Activated CD8-positive, alpha-beta memory T cell treated with anti-CD3 and anti-CD28 coated beads, Interleukin-2, amount 50 U/mL, for 1 hour (primary cell): ENCODE data around the gene GALNT6.

Experiments
- DNase-seq: peaks from one replicate; pipeline ENCODE4 v3.0.0-alpha.2; 2020; ENCODE audit errors: extremely low read depth

The GALNT6 gene, protein sequence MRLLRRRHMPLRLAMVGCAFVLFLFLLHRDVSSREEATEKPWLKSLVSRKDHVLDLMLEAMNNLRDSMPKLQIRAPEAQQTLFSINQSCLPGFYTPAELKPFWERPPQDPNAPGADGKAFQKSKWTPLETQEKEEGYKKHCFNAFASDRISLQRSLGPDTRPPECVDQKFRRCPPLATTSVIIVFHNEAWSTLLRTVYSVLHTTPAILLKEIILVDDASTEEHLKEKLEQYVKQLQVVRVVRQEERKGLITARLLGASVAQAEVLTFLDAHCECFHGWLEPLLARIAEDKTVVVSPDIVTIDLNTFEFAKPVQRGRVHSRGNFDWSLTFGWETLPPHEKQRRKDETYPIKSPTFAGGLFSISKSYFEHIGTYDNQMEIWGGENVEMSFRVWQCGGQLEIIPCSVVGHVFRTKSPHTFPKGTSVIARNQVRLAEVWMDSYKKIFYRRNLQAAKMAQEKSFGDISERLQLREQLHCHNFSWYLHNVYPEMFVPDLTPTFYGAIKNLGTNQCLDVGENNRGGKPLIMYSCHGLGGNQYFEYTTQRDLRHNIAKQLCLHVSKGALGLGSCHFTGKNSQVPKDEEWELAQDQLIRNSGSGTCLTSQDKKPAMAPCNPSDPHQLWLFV

DNA sequence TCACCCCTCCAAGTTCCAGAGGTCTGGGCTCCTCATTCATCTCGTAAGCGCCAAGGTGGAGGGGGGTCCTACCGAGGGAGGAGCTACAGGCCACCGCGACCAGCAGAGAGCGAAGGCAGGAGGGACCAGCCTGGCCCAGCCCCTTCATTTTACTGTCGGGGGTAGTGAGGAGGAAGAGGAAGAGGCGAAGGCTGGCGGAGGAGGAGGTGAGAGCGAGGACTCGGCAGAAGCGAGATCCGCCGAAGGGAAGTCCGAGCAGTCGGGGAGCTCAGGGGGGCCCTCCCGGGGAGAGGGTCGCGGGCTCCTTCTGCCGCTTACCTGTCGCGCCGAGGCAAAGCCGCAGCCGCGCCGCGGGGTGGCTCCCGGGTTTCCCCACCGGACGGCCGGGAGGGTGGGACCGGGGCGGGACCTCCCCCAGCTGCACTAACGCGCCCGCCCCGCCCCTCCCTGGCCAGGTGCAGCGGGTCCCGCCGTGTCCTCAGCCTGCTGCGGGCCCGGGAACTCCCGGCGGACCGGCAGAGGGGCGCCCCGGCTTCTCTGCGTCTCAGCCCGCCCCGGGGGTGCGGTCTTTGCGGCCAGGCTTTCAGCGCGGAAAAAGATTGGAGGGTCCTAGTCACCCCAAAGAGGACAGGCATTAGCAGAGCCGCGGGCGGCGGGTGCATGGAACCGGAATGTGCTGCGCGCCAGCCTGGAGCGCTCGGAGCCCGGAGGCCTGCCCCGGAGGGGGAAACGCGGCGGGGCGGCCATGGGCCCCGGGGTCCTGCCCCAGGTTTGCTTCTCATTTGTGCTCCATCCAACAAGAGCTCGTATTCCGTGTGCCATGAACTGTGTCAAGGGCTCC is at the start of gene GALNT6:
GALNT6 (minus strand) TSS at position 124 of the 841 bp plus-strand sequence. CDS start 11,625 bp downstream, outside the sequence.
- DNase-seq = peak; percentile 34

DNA sequence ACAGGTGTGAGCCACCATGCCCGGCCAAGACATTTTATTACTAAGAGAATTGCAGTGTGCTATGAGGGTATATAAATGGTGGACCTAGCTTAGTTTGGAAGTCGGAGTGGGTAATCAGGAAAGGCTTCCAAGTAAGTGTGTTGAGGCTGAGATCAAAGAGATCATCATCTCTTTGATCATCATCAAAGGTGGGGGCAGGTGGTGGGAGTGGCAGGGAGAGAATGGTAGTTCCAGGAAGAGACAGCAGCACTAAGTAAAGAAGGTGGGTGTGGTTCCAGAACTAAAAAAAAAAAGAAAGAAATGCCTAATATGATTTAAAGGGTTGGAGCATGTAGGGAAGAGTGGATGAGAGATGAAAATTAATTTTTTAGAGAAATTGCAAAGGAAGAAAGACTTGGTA is 48.1 kb upstream of the GALNT6 start:
- DNase-seq = no peak

DNA sequence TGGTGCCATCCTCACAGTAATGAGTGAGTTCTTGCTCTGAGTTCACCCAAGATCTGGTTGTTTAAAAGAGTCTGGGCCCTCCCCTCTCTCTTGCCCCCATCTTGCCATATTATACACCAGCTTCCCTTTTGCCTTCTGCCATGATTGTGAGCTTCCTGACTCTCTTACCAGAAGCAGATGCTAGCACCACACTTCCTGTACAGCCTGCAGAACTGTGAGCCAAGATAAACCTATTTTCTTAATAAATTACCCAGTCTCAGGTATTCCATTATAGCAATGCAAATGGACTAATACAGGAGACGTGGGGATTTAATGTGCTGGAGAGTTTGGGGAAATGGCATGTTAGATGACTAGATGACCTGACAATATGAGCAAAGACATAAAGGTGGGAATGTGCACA is 46.2 kb upstream of the GALNT6 start:
- no peak for DNase-seq

DNA sequence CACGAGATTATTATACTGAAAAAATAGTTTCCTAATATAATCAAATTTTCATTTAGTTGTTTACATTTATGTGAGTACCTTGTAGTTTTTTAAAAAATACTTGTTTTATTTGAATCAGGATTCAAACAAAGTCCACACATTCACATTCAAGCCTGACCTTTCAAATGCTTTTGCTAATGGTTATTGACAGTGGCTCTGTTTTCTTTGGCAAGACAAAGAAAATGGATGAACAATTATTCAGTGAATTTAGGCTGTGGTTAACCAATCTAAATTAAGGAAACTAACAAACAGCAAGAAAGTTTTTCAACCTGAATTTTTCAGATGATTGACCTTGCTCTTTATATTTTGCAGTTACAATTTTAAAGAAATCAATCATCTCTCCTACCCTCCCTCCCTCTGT is 43.1 kb upstream of the GALNT6 start:
- no peak for DNase-seq

DNA sequence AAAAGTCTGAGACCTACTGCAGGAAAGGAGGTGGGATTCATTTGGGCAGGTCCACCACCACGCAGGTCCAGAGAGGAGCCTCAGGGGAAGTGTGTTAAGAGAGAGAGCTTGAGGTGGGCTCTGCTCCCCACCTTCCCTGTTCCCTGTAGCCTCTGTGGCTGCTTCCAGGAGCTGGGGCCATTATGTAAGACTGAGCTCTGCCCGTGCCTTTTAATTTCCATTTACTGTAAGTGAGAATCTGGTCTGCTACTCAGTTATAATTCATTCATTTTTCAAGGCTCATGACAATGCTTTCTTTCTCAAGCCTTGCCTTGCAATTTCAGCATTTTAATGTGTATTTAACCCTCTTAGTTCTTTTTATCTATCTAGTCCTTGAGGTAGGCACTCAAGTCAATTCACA is 41.7 kb upstream of the GALNT6 start:
- no peak for DNase-seq

DNA sequence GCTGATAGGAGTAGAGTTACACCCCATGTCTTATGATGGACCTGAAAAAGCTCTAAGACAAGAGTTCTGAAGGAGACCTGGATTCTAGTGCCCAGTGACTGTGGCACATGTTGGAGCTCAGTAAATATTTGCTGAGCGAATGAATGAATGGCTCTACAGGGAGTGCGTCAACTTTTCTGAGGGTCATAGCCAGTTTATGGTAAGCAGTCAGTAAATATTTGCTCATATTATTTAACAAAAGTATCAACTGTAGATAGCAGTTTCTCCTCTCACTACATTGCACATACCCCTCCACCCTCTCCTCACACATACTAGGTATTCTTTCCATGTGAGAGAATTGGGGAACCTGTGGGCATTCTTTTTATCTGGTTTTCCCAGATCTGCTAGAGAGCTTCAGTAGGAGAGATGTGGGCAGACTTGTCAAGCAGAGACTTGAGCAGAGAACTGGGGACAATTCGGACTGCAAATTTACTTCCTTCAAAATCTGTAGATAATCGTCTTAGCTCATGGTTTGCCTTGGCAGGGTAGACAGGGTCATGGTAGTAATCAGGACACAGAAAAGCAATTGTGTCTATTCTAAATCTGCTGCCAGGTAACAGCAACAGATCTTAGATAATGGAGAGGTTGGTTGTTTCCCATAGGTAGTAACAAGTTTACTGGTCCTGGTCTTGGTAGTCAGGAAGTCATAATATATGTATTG is 39.1 kb upstream of the GALNT6 start:
- DNase-seq = no peak

DNA sequence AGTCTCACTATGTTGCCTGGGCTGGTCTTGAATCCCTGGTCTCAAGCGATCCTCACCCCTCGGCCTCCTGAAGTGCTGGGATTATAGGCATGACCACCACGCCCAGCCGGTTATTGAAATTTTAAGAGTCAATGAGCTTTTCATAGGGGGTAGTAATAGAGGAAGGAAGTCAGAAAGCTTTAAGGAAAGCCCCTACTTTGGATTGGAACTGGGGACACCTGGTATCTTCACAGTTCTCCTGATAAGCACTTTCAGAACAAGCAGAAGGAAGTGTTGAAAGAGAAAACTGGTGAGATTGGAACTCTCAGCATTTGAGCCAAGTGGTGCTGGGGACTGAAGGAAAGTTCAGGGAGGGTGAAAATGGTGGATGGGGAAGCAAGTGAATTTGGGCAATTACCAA is 38.5 kb upstream of the GALNT6 start:
- no peak for DNase-seq

DNA sequence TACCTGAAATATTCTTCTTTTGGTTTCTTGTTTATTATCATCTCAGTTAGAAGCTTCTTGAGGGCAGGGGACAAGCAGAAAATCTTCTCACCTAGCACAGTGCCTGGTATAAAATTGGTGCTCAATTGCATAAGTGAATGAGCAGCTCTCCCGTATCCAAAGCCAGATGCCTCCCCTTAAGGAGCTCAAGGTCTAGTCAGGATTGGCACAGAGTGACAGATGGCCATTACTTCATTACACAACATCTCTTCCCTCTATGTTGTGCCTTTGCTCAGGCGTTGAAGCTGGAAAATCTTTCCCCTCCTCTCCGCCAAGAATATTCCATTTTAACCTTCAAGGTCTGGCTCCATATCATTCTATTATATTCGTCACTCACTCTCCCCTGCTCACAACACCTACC is 37.0 kb upstream of the GALNT6 start:
- no peak for DNase-seq

DNA sequence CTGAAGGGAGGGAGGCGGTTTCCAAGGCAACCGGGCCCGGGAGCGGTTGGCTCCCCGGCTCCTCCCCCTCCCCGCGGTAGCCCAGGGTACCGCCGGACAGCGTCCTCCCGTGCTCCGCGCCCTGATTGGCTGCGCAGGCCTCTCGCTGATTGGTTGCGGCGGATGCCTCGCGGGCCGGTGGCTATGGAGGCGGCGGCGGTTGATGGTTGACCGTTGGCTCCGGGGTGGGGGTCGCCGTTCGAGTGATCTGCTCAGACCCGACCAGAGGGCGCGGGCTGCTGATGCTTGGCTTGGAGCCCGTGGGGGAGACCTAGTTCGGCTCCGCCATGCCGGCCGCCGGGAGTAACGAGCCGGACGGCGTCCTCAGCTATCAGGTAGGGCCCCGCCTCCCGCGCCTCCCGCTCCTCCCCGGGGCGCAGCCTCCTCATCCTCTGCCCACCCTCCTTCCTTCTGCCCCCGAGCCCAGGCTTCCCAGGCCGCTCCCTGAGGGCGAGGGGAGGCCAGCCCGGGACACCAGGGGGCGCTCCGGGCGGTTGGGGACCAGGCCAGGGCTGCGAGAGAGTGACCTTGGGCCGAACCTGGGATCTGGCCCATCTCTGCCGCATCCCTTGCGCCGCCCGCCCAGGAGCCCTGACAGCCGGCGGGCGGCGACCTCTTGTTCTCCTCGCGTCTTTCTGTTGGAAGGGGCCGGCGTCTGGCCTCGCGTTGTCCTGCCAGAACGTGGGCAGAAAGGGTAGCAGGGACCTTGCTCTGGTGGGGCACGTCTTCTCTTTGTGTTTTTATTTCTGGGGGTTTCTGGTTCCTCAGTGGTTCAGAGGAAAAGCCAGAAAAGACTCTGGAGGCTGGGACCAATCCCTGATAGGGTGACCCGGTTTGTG is 33.7 kb upstream of the GALNT6 start, which contains the start of gene SLC4A8:
SLC4A8 (plus strand) TSS at position 170 of the 878 bp plus-strand sequence; CDS start at position 327, 157 bp downstream.
- DNase-seq = peak; percentile 32

DNA sequence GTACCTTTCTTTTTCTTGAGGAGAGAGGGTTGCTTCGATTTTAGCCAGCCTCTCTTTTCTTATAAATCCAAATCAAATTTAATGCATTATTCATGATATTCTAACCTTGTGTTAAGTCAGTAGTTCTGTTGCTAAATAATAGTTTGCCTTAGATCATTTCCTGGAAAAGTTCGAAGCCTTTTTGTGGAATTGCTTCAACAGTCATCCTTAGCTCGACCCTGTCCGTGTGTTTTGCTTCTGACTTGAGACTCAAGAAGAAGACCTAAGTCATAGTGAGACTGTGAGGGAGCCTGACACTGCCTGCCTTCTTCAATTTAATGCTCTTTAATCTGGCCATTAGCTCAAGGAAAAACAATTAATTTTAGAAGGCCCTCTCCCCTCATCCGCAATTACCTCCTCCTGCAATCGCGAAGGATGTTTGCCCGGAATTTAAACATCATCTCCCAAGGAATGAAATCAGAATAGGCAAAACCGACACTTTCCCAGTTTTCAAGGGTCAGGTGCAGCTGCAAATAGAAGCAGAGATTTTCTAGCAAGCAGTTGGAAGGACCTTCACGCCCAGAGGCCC is 33.0 kb upstream of the GALNT6 start:
- no peak for DNase-seq

DNA sequence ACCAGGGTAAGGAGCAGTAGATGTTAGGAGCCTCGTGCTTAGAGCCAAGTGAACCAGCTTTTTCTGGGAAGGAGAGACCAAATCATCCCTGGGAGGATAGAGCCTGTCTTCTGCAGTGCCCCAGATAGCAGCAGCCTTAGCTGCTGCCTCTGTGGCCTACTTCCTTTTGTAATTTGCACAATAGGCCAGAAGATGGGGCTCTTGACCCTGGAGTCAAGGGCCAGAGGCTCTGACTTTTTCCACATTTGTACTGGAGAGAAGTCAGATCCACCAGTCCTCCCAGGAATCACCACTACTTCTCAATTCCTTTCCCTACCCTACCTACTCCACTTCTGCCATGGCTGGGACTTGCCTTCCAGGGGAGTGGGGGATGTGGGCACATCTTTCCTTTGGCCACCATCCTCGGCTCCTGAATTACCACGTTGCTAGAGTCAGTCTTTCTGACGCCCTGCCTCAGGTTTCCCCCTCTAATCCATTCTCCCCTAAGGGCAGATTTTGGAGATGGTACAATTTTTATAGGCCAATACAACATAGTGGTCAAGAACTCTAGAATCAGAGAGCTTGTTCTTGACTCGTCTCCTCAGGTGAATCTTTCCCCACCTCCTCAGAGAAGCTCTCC is 30.2 kb upstream of the GALNT6 start:
- no peak for DNase-seq

DNA sequence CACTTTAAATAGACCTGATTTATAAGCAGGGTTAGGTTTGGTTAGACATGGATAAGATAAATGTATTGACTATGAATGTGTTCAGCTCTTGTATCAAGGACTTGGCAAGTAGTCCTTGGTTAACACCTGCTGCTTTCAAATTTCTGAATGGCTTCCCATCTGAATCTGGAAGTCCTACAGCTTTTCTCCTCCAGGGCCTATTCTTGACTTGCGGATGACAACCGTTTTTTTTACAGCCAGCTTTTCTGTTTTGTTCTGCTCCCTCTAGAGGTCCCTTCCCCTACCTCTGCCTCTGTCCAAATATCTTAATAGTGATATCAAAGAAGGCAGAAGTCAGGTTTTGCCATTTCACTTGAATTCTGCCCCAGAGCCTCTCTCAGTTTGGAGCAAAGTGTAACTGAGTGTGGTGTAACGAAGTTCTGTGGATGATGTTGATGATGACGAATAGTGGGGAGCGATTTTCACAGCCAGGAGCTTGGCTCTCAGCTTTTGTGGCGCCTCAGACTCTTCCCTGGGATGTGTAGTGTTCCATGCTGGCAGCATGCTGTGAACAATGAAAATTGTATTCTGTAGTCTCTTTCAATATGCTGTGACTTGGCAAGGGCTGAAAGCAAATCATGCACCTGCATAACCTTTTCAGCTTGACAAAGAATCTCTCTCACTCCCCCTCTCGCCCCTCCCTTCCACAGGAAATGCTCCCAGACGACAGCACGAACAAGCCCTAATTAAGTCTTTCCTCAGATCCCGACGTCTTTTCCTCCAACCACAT is 28.4 kb upstream of the GALNT6 start:
- DNase-seq = no peak

DNA sequence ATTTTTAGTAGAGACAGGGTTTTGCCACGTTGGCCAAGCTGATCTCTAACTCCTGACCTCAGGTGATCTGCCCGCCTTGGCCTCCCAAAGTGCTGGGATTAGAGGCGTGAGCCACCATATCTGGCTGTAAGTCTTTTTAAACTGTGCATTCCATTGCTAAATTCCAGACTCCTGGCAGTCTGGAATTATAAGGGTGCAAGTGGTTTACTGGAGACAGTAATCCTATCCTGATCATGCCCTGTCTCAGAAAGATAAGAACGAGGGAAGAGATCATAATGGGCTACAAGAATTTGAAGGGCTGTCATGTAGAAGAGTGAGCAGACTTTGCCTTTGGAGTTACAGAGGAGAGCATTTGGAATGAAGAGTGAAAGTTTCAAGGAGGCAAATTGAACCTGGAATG is 26.6 kb upstream of the GALNT6 start:
- DNase-seq = no peak

DNA sequence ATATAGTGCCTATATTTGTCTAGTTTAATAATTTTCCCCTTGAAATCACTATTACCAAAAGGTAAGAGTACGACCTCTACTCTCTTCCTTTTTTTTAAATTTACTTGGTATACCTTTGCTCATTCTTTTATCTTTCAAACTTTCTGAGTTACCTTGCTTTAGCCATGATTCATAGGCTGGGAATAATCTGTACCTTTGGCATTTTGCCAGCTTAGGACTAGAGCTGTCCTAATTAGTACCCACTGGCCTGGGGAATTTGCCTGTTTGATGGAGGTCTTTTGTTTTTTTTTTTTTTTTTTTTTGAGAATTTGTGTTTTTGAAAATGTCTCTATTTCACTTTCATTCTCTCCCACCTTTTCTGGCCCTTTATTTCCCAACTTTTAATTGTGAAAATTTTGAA is 24.7 kb upstream of the GALNT6 start:
- DNase-seq = no peak

DNA sequence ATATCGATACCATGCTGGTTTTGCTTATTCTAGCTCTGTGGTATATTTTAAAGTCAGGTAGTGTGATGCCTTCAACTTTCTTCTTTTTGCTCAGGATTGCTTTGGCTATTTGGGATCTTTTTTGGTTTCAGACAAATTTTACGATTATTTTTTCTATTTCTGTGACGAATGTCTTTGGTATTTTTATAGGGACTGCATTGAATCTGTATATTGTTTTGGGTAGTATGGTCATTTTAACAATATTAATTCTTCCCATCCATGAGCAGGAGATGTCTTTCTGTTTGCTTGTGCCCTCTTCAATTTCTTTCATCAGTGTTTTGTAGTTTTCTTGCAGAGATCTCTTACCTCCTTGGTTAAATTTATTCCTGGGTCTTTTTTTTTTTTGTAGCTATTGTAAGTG is 22.6 kb upstream of the GALNT6 start:
- DNase-seq = no peak

DNA sequence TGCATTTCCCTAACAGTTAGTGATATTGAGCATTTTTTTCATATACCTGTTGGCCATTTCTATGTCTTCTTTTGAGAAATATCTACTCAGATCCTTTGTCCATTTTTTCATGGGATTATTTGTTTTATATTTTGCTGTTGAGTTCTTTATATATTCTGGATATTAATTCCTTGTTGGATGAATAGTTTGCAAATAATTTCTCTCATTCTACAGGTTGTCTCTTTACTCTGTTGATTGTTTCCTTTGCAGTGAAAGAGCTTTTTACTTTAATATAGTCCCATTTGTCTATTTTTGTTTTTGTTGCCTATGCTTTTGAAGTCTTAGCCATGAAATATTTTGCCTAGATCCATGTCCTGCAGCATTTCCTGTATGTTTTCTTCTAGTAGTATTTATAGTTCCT is 21.9 kb upstream of the GALNT6 start:
- no peak for DNase-seq

DNA sequence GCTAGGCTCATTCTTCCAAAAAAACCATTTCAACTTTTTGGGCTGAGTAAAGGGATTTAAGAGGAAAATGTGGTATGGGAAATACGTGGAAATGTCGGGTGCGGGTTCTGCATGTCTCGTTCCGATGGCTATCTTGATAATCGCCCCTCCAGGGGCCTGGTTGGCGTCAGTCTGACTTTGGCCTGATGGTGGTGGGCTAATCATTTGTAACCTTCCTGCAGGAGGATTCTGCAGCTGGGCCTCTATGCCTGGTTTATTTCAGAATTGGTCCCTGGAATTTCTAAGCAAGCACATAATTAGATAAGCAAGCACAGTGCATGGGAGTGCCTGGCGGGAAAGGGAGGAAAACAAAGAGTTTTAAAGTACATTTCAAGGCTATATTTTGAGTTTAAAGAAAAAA is 18.6 kb upstream of the GALNT6 start:
- no peak for DNase-seq

DNA sequence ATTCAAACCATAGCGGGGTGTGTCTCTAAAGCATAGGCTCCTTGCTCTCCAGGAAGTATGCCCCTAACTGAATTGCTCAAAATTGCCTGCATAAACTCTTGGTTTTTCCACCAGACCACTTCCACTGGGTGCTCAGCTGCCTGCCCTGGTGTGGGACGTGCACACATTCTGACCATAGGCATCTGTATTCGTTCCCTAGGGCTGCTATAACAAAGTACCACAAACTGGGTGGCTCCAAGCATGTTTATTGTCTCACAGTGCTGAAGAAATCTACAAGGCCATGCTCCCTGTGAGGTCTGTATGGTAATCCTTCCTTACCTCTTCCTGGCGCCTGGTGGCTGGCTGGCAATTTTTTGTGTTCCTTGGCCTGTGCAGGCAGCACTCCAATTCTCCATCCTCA is 16.4 kb upstream of the GALNT6 start:
- no peak for DNase-seq

DNA sequence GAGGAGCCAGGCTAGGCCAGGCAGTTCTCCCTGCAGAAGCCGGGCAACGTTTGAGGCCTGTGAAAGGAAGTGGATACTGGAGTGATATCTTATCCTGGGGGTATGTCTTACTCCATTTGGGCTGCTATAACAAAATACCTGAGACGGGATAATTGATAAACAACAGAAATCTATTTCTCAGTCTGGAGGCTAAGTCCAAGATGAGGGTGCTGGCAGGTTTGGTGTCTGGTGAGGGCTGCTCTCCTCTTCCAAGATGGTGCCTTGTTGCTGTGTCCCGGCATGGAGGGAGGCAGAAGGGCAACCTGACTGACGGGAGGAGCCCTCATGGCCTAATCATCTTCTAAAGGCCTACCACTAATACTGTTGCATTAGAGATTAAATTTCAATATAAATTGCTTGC is 15.7 kb upstream of the GALNT6 start:
- no peak for DNase-seq
